Activated CD4-positive, alpha-beta T cell treated with anti-CD3 and anti-CD28 coated beads for 4 hours (primary cell): ENCODE measurements around the gene NUTF2.

ENCODE experiments used
- DNase-seq, 2 donors: peaks; one replicate each; pipeline ENCODE4 v3.0.0-alpha.2; 2020

NUTF2 gene

GRCh38 chr16:67865318-67865717 lies 18.6 kb downstream of the NUTF2 start:
- DNase-seq, result no peak

- DNase-seq, result no peak
Observed at GRCh38 chr16:67868290-67868689, 21.6 kb downstream of the NUTF2 start.

GRCh38 chr16:67869653-67870052 lies 22.9 kb downstream of the NUTF2 start:
- no peak for DNase-seq

GRCh38 chr16:67871256-67871655 lies 24.5 kb downstream of the NUTF2 start:
- DNase-seq, result no peak

GRCh38 chr16:67872131-67872630 lies 25.4 kb downstream of the NUTF2 start:
- DNase-seq, result no peak

- DNase-seq, result peak; percentile 84 to 85
Observed at GRCh38 chr16:67872631-67873434, 26.1 kb downstream of the NUTF2 start, which contains the start of gene EDC4. TSS of gene EDC4 (plus strand) at chr16:67873052. CDS start at chr16:67873262, 210 bp downstream.

- DNase-seq, result no peak
Observed at GRCh38 chr16:67873435-67874370, 27.0 kb downstream of the NUTF2 start.

GRCh38 chr16:67874372-67874771 lies 27.6 kb downstream of the NUTF2 start:
- no peak for DNase-seq

- no peak for DNase-seq
Observed at GRCh38 chr16:67877064-67877463, 30.3 kb downstream of the NUTF2 start.

- no peak for DNase-seq
Observed at GRCh38 chr16:67878232-67878631, 31.5 kb downstream of the NUTF2 start.

GRCh38 chr16:67878846-67879245 lies 32.1 kb downstream of the NUTF2 start:
- DNase-seq, result no peak

- DNase-seq, result no peak
Observed at GRCh38 chr16:67879462-67879861, 32.7 kb downstream of the NUTF2 start.

- DNase-seq, result no peak
Observed at GRCh38 chr16:67879936-67880335, 33.2 kb downstream of the NUTF2 start.

GRCh38 chr16:67880584-67880983 lies 33.9 kb downstream of the NUTF2 start:
- DNase-seq, result no peak

GRCh38 chr16:67881621-67882161 lies 35.0 kb downstream of the NUTF2 start:
- no peak for DNase-seq

- DNase-seq, result no peak
Observed at GRCh38 chr16:67882374-67883145, 35.8 kb downstream of the NUTF2 start.

GRCh38 chr16:67883146-67883871 lies 36.6 kb downstream of the NUTF2 start:
- DNase-seq, result no peak

- DNase-seq, result peak; percentile 71 to 72
Observed at GRCh38 chr16:67883872-67884261, 37.1 kb downstream of the NUTF2 start.

GRCh38 chr16:67884684-67885083 lies 38.0 kb downstream of the NUTF2 start, which contains the start of gene NRN1L:
TSS of gene NRN1L (plus strand) at chr16:67884885. CDS start at chr16:67884904, 19 bp downstream.
- no peak for DNase-seq

- no peak for DNase-seq
Observed at GRCh38 chr16:67885545-67885944, 38.8 kb downstream of the NUTF2 start.

- DNase-seq, result no peak
Observed at GRCh38 chr16:67885976-67886375, 39.2 kb downstream of the NUTF2 start.

GRCh38 chr16:67886387-67886786 lies 39.7 kb downstream of the NUTF2 start:
- DNase-seq, result no peak
